Endothelial cell of hepatic sinusoid (primary cell): ENCODE measurements around the gene EGF.
"Not testable (repeated sequence)": the region's sequence is repeated elsewhere in the genome, so short reads cannot be mapped to it uniquely, and the experiment has no call there.

ENCODE experiments used
- in situ Hi-C: cut with HindIII; loops from 2 replicates; pipeline ENCODE4 v1.10.0; 2017; ENCODE audit warnings: low sequenced_read_pairs

Gene EGF

DNA sequence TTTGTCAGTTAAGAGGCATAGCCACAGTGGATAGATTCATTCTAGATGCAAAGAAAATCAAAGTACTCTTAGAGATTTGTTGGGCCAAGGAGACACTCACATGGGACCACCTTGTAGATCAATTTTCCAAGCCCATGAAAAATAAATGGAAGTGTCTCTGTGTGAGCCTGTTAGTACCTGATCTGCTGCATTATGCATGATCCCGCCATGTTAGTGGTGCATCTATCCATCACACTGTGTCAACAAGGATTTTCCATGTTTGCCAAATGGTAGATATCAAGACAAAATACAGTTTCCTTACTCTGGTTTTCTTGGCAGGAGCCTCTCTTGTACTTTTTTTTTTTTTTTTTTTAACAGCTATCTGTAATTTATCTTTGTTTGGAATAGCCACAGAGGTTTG, 112.4 kb downstream of the EGF start:
- in situ Hi-C loops: no loop called here

DNA sequence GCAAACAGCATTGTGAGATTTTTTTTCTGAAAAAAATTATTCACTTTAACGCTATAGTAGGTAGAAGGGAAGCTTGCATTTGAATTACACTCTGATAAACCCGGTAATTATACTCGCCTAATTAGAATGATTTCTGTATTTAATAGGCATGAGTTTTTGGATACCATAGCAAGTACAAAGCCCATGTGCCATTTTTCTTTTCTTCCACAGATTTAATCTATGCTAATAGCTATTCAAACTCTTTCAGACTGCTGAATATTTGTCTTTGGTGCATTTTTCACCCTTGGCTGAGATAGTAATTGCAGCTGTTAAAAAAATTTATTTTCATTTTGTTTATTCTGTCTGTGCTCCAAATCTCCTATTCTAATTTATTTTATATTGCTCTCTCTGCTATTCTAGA, 113.0 kb downstream of the EGF start:
- in situ Hi-C loops: no loop called here

DNA sequence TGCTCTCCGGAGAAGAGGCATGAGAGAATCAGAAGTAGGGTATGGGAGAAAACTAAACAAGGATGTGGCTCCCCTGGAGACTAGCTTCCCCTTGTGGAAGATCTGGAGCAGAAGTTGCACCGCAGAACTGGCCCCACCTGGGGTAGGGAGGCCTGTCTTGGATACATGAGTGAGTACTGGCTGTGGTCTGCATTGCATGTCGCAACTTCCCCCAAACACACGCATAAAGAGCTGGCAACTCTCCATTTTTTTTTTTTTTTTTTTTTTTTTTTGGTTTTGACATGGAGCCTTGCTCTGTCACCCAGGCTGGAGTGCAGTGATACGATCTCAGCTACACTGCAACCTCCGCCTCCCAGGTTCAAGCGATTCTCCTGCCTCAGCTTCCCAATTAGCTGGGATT, 119.9 kb downstream of the EGF start:
- in situ Hi-C loops: no loop called here

DNA sequence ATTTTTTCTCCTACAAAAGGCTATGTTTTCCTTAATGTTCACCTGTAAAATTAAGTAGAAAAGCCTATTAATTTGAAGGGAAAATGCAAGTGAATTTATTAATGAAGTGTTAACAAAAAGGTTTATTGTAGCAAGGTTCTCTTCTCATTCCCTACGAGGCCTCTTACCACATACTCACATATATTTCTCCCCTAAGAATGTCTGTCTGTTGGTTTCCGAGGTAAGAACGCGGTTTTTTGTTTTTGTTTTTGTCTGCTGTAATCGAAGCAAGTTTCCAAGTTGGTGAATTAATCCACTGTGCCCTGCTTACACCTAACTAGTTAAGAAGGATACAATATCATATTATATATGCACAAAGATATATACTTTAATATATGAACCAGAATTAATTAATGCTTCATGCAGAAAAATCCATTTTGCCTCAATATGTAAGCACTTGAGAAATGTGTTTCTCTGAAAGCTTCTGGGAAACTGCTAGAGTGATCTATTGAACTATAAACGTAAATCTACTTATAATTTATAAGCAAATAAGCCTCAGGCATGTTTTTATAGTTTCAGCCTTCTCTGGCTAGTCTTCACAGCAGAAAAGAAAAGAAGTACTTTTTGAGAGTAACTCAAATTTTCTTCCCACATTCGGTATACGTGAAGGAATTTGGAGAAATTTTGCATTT, 120.8 kb downstream of the EGF start:
- in situ Hi-C loops: no loop called here

DNA sequence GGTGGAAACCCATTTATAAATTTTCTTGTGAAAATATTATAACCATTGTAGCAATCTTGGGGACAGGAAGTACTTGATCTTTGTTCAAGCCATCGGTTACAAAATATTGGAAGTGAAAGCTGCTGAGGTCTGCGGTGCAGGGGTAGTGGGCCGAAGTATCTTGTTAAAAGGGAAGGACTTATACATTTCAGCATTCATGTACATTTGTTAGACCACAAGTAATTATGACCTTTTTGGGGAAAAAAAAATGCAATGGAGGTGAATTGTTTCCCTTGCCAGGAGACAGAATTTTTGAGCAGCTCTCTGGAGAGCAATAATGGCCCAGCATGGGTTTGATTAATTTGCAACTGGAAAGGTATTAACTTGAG, 121.3 kb downstream of the EGF start:
- in situ Hi-C loops: no loop called here

DNA sequence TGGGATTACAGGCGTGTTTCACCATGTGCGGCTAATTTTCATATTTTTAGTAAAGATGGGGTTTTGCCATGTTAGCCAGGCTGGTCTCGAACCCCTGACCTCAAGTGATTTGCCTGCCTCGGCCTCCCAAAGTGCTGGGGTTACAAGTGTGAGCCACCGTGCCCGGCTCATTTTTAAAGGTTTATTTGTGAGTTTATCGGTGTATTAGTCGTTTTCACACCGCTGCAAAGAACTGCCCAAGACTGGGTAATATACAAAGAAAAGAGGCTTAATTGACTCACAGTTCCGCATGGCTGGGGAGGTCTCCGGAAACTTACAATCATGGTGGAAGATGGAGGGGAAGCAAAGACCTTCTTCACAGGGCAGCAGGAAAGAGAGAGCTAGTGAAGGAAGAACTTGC, 126.5 kb downstream of the EGF start:
- in situ Hi-C loops: not testable (repeated sequence)

DNA sequence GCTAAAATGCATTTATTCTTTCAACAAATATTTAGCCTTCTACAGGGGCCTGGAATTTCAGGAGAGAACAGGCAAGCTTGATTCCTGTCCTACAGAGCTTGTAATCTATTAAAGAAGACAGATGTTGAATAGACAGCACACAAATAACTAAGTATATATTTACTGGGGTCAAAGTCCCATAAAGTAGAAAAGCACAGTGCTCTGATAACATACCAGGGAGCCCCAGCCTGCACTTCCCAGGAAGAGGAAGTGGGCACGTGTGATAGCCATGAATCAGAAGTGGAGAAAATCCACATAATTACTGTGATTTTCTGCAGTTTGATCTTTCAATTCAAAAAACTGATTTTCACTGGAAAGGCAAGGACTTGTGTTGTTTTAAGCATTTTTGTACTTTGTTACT, 129.1 kb downstream of the EGF start:
- in situ Hi-C loops: no loop called here

DNA sequence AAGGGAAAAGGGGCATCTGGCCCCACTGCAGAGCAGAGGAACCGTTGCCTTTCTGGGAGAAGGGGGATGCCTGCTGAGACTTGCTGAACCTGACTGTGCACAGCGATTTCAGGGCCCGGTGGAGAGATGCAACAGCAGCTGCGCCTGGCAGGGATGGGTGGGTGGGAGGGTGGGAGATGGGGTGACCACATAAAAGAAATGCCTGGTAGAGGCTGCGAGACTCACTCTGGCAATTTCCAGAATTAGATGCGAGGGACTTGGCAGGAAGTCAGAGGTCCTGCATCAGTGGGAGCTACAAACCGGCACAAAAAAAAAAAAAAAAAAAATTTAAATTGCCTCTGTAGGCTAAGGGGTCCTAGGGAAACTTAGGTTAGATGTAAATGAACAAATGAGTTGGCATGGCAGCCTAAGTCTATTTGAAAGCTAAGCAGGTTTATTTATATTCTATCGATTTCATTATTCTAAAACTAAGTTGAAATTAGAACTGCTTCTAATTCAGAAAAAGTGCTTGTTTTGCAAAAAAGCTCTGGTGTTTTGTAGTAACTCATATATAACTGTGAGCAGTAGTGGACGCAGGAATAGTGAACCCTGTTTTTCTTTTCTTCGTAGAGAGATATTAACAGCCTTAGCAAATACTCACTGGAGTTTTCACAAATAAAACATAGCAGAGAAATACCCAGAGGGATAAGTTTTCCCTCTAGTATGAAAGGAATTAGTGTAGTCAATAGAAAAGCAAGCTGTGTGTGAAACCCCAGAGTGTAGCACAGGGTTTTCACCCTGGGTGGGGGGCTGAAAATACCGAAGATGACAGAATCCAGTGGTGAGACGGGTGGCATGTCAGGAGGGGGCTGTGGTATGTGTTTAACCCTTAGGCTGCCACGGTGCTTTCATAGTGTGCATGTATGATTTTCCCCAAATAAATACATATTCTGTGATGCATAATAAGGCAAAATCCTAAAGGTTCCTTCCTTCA, 130.1 kb downstream of the EGF start:
- in situ Hi-C loops: no loop called here

DNA sequence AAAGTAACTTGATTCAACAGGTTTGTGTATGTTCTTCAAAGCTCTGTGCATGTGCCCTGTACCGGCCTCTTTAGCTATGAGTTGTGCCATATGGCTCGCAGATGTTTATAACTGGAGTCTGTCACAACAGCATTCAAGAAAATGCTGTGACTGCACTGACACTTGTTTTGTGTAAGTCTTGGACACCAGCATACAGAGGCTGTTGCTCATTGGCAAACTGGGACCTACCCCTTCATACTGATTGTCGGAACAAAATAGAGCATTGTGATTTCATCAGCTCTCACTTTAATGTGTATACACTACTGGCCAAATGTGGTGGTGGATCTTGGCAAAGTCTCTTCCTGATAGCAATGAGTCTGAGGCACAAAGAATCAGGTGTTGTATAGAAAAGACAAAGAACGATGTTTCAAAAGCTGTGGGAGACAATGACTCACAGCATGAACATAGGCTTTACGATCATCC, 133.9 kb downstream of the EGF start:
- in situ Hi-C loops: no loop called here

DNA sequence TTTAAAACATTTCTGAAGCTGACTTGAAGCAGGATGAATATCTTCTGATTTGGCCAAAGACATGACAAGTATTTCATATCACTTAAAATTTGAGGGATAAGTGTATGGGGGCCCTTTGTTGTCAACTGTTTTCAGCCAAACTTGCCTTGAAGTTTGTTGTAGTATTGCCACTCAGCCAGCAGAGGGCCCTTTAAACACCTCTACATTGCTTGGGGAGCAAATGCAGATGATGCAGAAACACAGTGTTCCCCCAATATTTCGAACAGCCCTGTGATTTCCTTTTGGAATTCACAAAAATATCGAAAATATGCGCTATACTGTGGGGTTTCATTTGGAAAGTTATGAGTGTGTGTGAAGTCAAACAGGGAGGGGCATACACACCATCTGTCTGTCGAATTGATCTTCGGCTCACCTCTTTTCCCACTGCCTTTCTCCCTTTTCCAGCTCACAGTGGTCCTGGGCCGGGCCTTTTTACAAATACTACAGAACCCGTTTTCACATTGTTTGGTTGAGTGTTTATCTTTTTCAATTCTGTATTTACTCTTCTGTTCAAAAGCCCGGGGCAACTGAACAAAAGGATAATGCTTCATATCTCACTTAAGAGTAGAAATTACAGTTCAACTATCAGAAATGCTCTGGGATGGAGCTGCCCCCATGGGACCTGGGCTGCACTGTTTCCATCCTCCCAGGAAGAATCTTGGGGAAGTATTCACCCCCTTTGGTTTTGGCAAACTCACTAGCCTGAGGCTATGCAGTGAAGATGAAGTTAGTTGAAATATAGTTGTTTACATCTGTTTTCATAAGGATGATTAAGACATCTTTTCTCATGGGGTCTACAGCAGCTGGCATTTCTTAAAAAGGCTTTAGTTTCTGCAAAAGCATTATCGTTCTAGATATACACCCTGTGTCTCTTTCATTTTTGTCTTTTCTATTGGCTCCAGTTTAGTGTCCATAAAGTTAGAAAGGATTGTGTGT, 137.6 kb downstream of the EGF start:
- in situ Hi-C loops: no loop called here

DNA sequence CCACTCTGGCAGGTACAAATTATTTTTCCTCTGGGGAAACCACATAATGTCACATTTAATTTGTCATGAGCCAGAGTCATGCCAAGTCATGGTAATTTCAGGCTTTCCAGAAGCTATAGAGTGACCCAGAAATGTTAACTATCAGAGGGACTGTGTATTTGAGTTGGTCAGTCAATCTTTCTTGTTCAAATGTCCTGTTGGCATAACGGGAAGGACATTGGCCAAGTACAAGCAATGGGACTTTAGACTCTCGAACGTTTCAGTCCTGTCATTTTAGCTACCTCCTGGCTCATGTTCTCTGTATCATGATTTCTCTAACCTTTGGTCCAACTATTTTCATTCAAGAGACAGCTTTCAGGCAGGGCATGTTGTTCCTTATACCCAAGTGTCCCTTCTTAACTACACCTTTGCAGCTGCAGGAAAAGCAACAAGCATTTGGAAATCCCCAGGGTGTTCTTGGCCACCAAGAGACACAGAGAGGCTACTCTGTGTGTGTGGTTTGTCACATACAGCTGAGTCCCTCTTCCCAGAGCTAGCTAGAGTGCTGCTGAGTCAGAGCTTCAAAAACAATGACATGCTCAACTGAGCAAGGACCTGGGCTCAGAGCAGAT, 142.6 kb downstream of the EGF start:
- in situ Hi-C loops: no loop called here

DNA sequence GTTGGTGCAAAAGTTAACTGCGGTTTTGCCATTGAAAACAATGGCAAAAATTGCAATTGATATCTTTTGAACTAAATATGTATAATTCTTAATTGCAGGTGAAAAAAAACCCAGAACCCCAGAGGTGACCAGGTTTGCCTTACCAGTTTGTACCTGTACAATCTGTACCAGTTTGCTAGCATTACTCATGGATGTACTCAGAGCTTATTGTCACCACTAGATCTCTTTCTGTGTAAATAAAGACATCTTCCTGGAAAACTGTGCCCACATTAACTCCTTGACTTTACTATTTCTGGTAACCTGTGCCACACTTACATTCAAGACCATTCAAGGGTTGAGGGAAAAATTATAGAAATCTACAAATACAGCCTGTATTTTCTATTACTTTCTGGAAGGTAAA, 146.0 kb downstream of the EGF start:
- in situ Hi-C loops: no loop called here

DNA sequence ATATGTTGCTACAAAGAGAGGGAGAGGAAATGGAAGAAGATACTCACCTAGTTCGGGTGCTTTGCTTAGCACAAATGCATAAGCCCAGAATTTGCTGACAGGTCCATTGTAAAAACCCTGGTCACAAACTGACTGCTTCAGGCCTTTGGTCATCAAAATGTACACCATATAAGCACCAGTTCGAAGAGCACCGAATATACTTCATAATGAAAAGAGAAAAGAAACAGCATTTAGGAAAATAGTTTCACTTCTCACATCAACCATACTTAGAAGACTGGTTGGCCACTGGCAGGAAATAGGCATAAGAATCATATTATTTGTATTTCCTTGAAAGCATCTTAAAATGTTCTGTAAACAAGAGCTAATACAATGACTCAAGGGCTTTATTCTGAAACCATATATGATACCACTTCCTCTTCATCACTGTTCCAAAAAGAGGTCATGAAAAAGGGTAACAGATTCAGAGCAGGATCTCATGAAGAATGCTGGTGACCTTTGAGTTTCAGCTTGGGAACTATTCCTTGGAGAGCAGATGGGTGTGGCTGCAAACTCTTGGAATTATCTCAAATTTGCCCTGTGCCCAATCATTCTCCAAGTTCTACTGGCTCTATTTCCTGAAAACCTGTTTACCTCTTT, 147.0 kb downstream of the EGF start:
- in situ Hi-C loops: loop anchor here (5.0 kb wide), 1 partner anchor 43 kb away; no protein-coding TSS in a partner anchor

DNA sequence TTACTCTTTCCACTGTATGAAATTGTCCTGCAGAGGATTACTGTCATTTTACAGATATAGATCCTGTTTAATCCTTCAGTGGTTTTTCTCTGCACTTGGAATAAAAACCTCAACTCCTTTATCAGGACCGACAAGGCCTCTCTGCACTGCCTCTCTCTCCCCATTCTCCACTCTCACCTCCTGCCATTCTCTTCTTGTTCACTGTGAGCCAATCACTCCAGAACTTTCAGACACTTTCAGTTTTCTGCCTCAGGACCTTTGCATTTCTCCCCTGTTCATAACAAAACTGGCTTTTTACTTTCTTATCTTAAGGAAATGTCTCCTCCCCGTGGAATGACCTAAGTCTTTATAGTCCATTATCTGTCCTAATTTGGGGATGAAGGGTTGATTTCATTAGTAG, 148.4 kb downstream of the EGF start:
- in situ Hi-C loops: loop anchor here (5.0 kb wide), 1 partner anchor 41 kb away; no protein-coding TSS in a partner anchor
